ENCODE measurements around the gene CACNA1I.

- TF ChIP-seq, protein P1, sequence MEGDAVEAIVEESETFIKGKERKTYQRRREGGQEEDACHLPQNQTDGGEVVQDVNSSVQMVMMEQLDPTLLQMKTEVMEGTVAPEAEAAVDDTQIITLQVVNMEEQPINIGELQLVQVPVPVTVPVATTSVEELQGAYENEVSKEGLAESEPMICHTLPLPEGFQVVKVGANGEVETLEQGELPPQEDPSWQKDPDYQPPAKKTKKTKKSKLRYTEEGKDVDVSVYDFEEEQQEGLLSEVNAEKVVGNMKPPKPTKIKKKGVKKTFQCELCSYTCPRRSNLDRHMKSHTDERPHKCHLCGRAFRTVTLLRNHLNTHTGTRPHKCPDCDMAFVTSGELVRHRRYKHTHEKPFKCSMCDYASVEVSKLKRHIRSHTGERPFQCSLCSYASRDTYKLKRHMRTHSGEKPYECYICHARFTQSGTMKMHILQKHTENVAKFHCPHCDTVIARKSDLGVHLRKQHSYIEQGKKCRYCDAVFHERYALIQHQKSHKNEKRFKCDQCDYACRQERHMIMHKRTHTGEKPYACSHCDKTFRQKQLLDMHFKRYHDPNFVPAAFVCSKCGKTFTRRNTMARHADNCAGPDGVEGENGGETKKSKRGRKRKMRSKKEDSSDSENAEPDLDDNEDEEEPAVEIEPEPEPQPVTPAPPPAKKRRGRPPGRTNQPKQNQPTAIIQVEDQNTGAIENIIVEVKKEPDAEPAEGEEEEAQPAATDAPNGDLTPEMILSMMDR (IDR thresholded peaks at IDR 0.05; ENCODE audit: control extremely low read depth in 1 of 3, insufficient read depth in 1 of 3, low read depth in 1 of 3, low read length in 3 of 3) = no peak
- no peak for TF ChIP-seq EP300 (IDR thresholded peaks at IDR 0.05; ENCODE audit: borderline replicate concordance in 1 of 2, low read depth in 2 of 2, low read length in 2 of 2)
- no peak for TF ChIP-seq MAX (IDR thresholded peaks at IDR 0.05)
- no peak for TF ChIP-seq BACH1 (IDR thresholded peaks at IDR 0.05; ENCODE audit: low read length)
- no peak for TF ChIP-seq CEBPB (IDR thresholded peaks at IDR 0.05; ENCODE audit: low read depth, low read length)
- TF ChIP-seq FOSL1 (IDR thresholded peaks at IDR 0.05; ENCODE audit: insufficient read depth, low read depth, low read length) = no peak
- TF ChIP-seq POLR2AphosphoS5 (IDR thresholded peaks at IDR 0.05; ENCODE audit: low read depth, low read length) = no peak
- TF ChIP-seq TCF12 (IDR thresholded peaks at IDR 0.05; ENCODE audit: low read depth, low read length) = no peak
- no peak for TF ChIP-seq TBP (IDR thresholded peaks at IDR 0.05; ENCODE audit: low read depth, low read length)
- TF ChIP-seq, protein P2, sequence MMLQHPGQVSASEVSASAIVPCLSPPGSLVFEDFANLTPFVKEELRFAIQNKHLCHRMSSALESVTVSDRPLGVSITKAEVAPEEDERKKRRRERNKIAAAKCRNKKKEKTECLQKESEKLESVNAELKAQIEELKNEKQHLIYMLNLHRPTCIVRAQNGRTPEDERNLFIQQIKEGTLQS (IDR thresholded peaks at IDR 0.05; ENCODE audit: insufficient read depth, low read depth, low read length) = no peak
- TF ChIP-seq CHD7 (IDR thresholded peaks at IDR 0.05; ENCODE audit: insufficient replicate concordance, low read length) = no peak
- no peak for TF ChIP-seq EZH2 (IDR thresholded peaks at IDR 0.05; ENCODE audit: low read depth, low read length, severe bottlenecking)
- no peak for TF ChIP-seq SIN3A (conservative IDR thresholded peaks at IDR 0.05 in 1 of 2, IDR thresholded peaks at IDR 0.05 in 1 of 2; ENCODE audit: low read depth in 1 of 2, low read length in 2 of 2)
- TF ChIP-seq PHF8 (conservative IDR thresholded peaks at IDR 0.05; ENCODE audit: low read depth, low read length) = no peak
Measured at GRCh38 chr22:39574779-39575551, 4.4 kb downstream of the CACNA1I start.
